Activated naive CD8-positive, alpha-beta T cell treated with anti-CD3 and anti-CD28 coated beads, Interleukin-2, amount 50 U/mL, for 16 hours (primary cell): ENCODE measurements around the gene ACMSD.

Source experiments
- DNase-seq: peaks from one replicate; pipeline ENCODE4 v3.0.0-alpha.2; 2020; ENCODE audit warnings: low read depth, low spot score

Gene ACMSD

DNA sequence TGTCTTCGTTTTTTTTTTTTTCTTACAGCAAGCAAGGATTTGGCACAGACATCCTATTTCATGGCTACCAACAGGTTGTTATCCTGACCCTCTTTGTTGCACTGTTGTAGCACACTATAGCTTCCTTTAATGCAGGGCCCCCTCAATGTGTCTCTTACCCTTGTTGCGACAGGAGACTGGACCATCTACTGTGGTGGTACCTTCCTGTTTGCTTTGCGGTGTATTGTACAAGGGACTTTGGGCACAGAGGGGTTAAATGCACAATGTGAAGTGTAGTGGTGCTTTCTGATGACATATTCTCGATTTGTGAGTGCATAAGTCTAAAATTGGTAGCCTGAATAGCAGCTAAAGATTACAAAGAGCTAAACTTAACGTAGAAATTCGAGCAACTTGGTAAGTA is 107.7 kb downstream of the ACMSD start:
- DNase-seq, result no peak

DNA sequence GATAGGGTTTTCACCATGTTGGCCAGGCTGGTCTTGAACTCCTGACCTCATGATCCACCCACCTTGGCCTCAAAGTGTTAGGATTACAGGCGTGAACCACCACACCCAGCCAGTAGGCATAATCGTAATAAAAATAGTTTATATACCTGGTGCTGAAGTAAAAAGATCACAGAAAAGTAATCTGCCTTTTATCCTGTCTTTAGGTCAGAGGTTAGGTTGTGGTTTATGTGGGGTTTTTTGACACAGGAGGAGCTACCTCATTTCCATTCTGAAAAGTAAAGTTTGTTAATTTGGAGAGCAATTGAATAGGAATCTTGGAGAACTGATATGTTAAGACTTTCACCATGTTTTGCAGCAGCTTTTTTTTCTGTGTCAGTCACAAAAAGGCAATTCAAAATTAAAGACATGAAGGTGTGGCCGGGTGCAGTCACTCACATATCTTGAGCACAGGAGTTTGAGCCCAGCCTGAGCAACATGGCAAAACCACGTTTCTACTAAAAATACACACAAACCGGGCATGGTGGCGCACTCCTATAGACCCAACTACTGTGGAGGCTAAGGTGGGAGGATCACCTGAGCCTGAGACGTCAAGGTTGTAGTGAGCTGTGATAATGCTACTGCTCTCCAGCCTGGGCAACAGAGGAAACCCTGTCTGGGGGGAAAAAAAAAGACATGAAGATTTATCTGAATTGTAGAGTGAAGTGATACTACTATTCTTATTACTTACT is 111.7 kb downstream of the ACMSD start:
- no peak for DNase-seq

DNA sequence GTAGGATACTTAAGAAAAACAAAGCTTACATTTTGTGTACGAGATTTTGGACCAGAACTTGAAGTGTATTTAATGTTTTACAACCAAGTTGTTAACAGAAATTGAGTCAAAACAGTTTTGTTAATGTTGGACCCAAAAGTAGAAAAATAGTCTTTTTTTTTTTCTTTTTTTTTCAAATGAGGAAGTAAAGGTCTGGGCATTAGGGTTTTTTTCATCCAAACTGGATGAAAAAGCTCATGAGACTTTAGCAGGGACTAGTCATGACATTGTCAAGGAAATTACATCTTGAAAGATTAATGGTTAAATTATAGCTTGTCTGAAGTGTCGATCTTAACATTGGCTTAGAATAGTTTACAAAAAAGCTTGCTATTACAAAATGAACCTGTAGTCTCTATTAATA is 112.5 kb downstream of the ACMSD start:
- DNase-seq, result no peak
